Measurements from ENCODE around the gene FBLL1. TPM values are rescaled to one million over a fixed set of nuclear protein-coding genes. Genes with fewer than 3 reads are reported as not detected.

Gene FBLL1
- total RNA-seq, 6 donors from 2014 or later: 0.17 to 3.1 (median 0.25) TPM; not detected in 2

- H3K4me3 ChIP-seq: peak overlapping the region; percentile 77 to 95 (median 84)
- no peaks in the 10 kb centered on the region for H3K36me3 ChIP-seq
- H3K9me3 ChIP-seq: no peaks in the 10 kb centered on the region
- no peaks in the 10 kb centered on the region for H3K27me3 ChIP-seq
- ATAC-seq (ENCODE audit: low FRiP score in 2 of 2) (no peak), DNase-seq (no peak)
- H3K4me1 ChIP-seq: peaks cover 17 to 29% (median 25%) of the 10 kb centered on the region in 4 donors
- peak overlapping the region in 3 of 4 donors; percentile 93 to 99 (median 97) for H3K27ac ChIP-seq
- no peak for TF ChIP-seq POLR2A (IDR thresholded peaks at IDR 0.05)
- 10% methylated on average over 3 of the region's 3 CpGs for WGBS, 2 donors
These were observed 48.9 kb downstream of the FBLL1 start for GRCh38 chr5:168578006-168578405.

- Histone ChIP-seq H3K4me1 (peaks cover 17 to 29% (median 25%) of the 10 kb centered on the region in 4 donors), H3K27ac (peak within 1 kb of the TSS; percentile 90 to 99 (median 95)), H3K36me3 (no peaks in the 10 kb centered on the region), H3K27me3 (no peaks in the 10 kb centered on the region), H3K4me3 (peak within 1 kb of the TSS; percentile 77 to 95 (median 84)), H3K9me3 (no peaks in the 10 kb centered on the region)
- ATAC-seq (ENCODE audit: low FRiP score in 2 of 2) (peak; percentile 93 to 95), DNase-seq (peak in 1 of 2 donors; percentile 32)
- no peak for TF ChIP-seq POLR2AphosphoS5 (IDR thresholded peaks at IDR 0.05)
- peak in 1 of 4 donors; percentile 71 for TF ChIP-seq POLR2A (IDR thresholded peaks at IDR 0.05)
- 0% methylated on average over 23 to 31 of the region's 63 CpGs for WGBS, 2 donors
These were observed 49.7 kb downstream of the FBLL1 start, which contains the start of gene PANK3 for GRCh38 chr5:168578538-168579487. PANK3 (minus strand) TSS chr5:168579368; CDS start chr5:168579283, 85 bp downstream.

GRCh38 chr5:168579488-168580226 lies 50.6 kb downstream of the FBLL1 start:
- ATAC-seq (ENCODE audit: low FRiP score in 2 of 2) (peak; percentile 99 to 100), DNase-seq (peak; percentile 99)
- H3K27me3 ChIP-seq: no peaks in the 10 kb centered on the region
- H3K4me3 ChIP-seq: peak overlapping the region; percentile 77 to 95 (median 84)
- 4% methylated on average over 18 to 25 of the region's 52 CpGs for WGBS, 2 donors
- TF ChIP-seq POLR2AphosphoS5 (IDR thresholded peaks at IDR 0.05) (peak; percentile 82 to 96), EP300 (IDR thresholded peaks at IDR 0.05) (peak in 1 of 4 donors; percentile 40), POLR2A (IDR thresholded peaks at IDR 0.05) (peak in 3 of 4 donors; percentile 22 to 88 (median 82))
- TF ChIP-seq, protein P1, sequence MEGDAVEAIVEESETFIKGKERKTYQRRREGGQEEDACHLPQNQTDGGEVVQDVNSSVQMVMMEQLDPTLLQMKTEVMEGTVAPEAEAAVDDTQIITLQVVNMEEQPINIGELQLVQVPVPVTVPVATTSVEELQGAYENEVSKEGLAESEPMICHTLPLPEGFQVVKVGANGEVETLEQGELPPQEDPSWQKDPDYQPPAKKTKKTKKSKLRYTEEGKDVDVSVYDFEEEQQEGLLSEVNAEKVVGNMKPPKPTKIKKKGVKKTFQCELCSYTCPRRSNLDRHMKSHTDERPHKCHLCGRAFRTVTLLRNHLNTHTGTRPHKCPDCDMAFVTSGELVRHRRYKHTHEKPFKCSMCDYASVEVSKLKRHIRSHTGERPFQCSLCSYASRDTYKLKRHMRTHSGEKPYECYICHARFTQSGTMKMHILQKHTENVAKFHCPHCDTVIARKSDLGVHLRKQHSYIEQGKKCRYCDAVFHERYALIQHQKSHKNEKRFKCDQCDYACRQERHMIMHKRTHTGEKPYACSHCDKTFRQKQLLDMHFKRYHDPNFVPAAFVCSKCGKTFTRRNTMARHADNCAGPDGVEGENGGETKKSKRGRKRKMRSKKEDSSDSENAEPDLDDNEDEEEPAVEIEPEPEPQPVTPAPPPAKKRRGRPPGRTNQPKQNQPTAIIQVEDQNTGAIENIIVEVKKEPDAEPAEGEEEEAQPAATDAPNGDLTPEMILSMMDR (IDR thresholded peaks at IDR 0.05): no peak
- peaks cover 17 to 29% (median 25%) of the 10 kb centered on the region in 4 donors for H3K4me1 ChIP-seq
- no peaks in the 10 kb centered on the region for H3K36me3 ChIP-seq
- H3K27ac ChIP-seq: peak overlapping the region; percentile 90 to 99 (median 95)
- H3K9me3 ChIP-seq: no peaks in the 10 kb centered on the region

- no peaks in the 10 kb centered on the region for H3K27me3 ChIP-seq
- DNase-seq (no peak), ATAC-seq (ENCODE audit: low FRiP score in 2 of 2) (no peak)
- H3K9me3 ChIP-seq: no peaks in the 10 kb centered on the region
- H3K27ac ChIP-seq: peak overlapping the region; percentile 90 to 99 (median 95)
- H3K4me3 ChIP-seq: peak overlapping the region; percentile 33 to 91 (median 78)
- 43 to 51% methylated on average over 3 of the region's 3 CpGs for WGBS, 2 donors
- no peaks in the 10 kb centered on the region for H3K36me3 ChIP-seq
- H3K4me1 ChIP-seq: peaks cover 17 to 29% (median 25%) of the 10 kb centered on the region in 4 donors
- no peak for TF ChIP-seq POLR2AphosphoS5 (IDR thresholded peaks at IDR 0.05)
- TF ChIP-seq POLR2A (IDR thresholded peaks at IDR 0.05): no peak
- TF ChIP-seq EP300 (IDR thresholded peaks at IDR 0.05): no peak
- TF ChIP-seq, protein P1 (IDR thresholded peaks at IDR 0.05): no peak
These were observed 51.1 kb downstream of the FBLL1 start for GRCh38 chr5:168580227-168580508.

Small RNA genes within 50 kb of the gene (small RNA-seq; reads per million reads assigned to genes)
- 0 to 0.77 (median 0.35) reads per million in 4 donors for gene MIR103A1

Other genes starting within 250 kb of the FBLL1 start
- 10 to 100 TPM; 64.9 to 99.1 (median 86.4) TPM for gene WWC1, start 237.7 kb upstream of the FBLL1 start, total RNA-seq
- 10 to 100 TPM; 21.3 to 70.0 (median 53.0) TPM for gene RARS1, start 42.8 kb upstream of the FBLL1 start, total RNA-seq
- 10 to 100 TPM; 11.5 to 59.2 (median 38.6) TPM for gene PANK3, start 50.1 kb downstream of the FBLL1 start, total RNA-seq

Measured in upper lobe of left lung (tissue), 6 donors.